ENCODE measurements around the gene OR2V1. TPM values are rescaled to one million over a fixed set of nuclear protein-coding genes. Genes with fewer than 3 reads are reported as not detected.

OR2V1 gene
- total and polyA plus RNA-seq, 4 experiments from 2014 or later = not detected

DNA sequence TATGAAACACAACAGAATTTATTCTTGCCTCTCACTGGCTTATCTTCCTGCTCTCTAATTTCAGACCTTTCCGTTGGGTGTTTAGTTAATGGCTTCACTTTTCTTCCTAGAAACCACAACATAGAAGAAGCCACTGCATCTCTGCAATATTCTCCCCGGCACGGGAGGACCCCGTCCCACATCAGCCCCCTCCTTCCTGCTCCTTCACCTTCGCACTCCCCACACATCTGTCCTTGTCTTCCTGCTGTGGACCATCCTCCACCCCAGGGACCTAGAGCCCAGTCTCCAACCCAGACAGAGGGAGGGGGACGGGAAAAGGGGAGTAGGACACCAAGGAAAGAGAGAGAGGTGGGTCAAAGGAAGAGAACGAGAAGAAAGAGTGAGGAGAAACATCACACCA, 1.4 kb downstream of the OR2V1 start:
- H3K36me3 ChIP-seq (ENCODE audit: insufficient read depth, low read length) = no peaks in the 10 kb centered on the region
- Mint-ChIP-seq H3K4me1 (peaks cover 0 to 1% (median 0%) of the 10 kb centered on the region in 4 donors), H3K36me3 (no peaks in the 10 kb centered on the region), H3K9me3 (peaks cover 0 to 2% (median 0%) of the 10 kb centered on the region in 8 donors), H3K27ac (no peak overlapping the region), H3K27me3 (peaks cover 48 to 50% of the 10 kb centered on the region in 2 donors), H3K4me3 (no peak overlapping the region)
- no peak overlapping the region for H3K4me3 ChIP-seq (ENCODE audit: low read length in 2 of 2)
- no peak for DNase-seq
- intact Hi-C loops (cut with micrococcal nuclease) = no loop called here
- CTCF ChIA-PET (ENCODE audit: partially characterized antibody) = no interaction called here
- no peaks in the 10 kb centered on the region for H3K27me3 ChIP-seq (ENCODE audit: insufficient read depth, low read length)
- H3K27ac ChIP-seq (ENCODE audit: low read depth, low read length) = no peak overlapping the region
- no peaks in the 10 kb centered on the region for H3K4me1 ChIP-seq (ENCODE audit: insufficient read depth, low read length)
- POLR2A ChIA-PET (ENCODE audit: partially characterized antibody) = no interaction called here
- H3K9me3 ChIP-seq (ENCODE audit: control insufficient read depth in 1 of 2, low read length in 2 of 2) = no peaks in the 10 kb centered on the region

- Mint-ChIP-seq H3K27ac (no peak overlapping the region), H3K9me3 (peaks cover 0 to 1% (median 0%) of the 10 kb centered on the region in 8 donors), H3K4me3 (no peak overlapping the region), H3K27me3 (peaks cover 44 to 55% of the 10 kb centered on the region in 2 donors), H3K36me3 (no peaks in the 10 kb centered on the region), H3K4me1 (no peaks in the 10 kb centered on the region)
- no peak overlapping the region for H3K27ac ChIP-seq (ENCODE audit: low read depth, low read length)
- H3K36me3 ChIP-seq (ENCODE audit: insufficient read depth, low read length) = no peaks in the 10 kb centered on the region
- POLR2A ChIA-PET (ENCODE audit: partially characterized antibody) = no interaction called here
- CTCF ChIA-PET (ENCODE audit: partially characterized antibody) = no interaction called here
- H3K27me3 ChIP-seq (ENCODE audit: insufficient read depth, low read length) = no peaks in the 10 kb centered on the region
- no peak for DNase-seq
- no peak overlapping the region for H3K4me3 ChIP-seq (ENCODE audit: low read length in 2 of 2)
- H3K4me1 ChIP-seq (ENCODE audit: insufficient read depth, low read length) = no peaks in the 10 kb centered on the region
- H3K9me3 ChIP-seq (ENCODE audit: control insufficient read depth in 1 of 2, low read length in 2 of 2) = no peaks in the 10 kb centered on the region
- intact Hi-C loops (cut with micrococcal nuclease) = no loop called here
These were observed 2.9 kb downstream of the OR2V1 start for GRCh38 chr5:181127907-181128626.

GRCh38 chr5:181127456-181127855, 3.5 kb downstream of the OR2V1 start:
- Histone ChIP-seq H3K4me3 (ENCODE audit: low read length in 2 of 2) (no peak overlapping the region), H3K36me3 (ENCODE audit: insufficient read depth, low read length) (no peaks in the 10 kb centered on the region), H3K9me3 (ENCODE audit: control insufficient read depth in 1 of 2, low read length in 2 of 2) (no peaks in the 10 kb centered on the region), H3K27ac (ENCODE audit: low read depth, low read length) (no peak overlapping the region), H3K27me3 (ENCODE audit: insufficient read depth, low read length) (no peaks in the 10 kb centered on the region), H3K4me1 (ENCODE audit: insufficient read depth, low read length) (no peaks in the 10 kb centered on the region)
- intact Hi-C loops (cut with micrococcal nuclease) = no loop called here
- Mint-ChIP-seq H3K9me3 (peaks cover 0 to 1% (median 0%) of the 10 kb centered on the region in 8 donors), H3K36me3 (no peaks in the 10 kb centered on the region), H3K4me3 (no peak overlapping the region), H3K27me3 (peaks cover 44 to 56% of the 10 kb centered on the region in 2 donors), H3K4me1 (no peaks in the 10 kb centered on the region), H3K27ac (no peak overlapping the region)
- POLR2A ChIA-PET (ENCODE audit: partially characterized antibody) = no interaction called here
- CTCF ChIA-PET (ENCODE audit: partially characterized antibody) = no interaction called here
- DNase-seq = no peak

GRCh38 chr5:181126841-181127240, 4.1 kb downstream of the OR2V1 start:
- H3K27me3 Mint-ChIP-seq = peaks cover 44 to 54% of the 10 kb centered on the region in 2 donors
- ChIA-PET POLR2A (ENCODE audit: partially characterized antibody) (no interaction called here), CTCF (ENCODE audit: partially characterized antibody) (no interaction called here)
- no peaks in the 10 kb centered on the region for H3K36me3 Mint-ChIP-seq
- intact Hi-C loops (cut with micrococcal nuclease) = no loop called here
- Histone ChIP-seq H3K36me3 (ENCODE audit: insufficient read depth, low read length) (no peaks in the 10 kb centered on the region), H3K4me3 (ENCODE audit: low read length in 2 of 2) (no peak overlapping the region), H3K27ac (ENCODE audit: low read depth, low read length) (no peak overlapping the region), H3K27me3 (ENCODE audit: insufficient read depth, low read length) (no peaks in the 10 kb centered on the region), H3K4me1 (ENCODE audit: insufficient read depth, low read length) (no peaks in the 10 kb centered on the region), H3K9me3 (ENCODE audit: control insufficient read depth in 1 of 2, low read length in 2 of 2) (no peaks in the 10 kb centered on the region)
- H3K4me3 Mint-ChIP-seq = no peak overlapping the region
- DNase-seq = no peak
- H3K4me1 Mint-ChIP-seq = no peaks in the 10 kb centered on the region
- peaks cover 0 to 1% (median 0%) of the 10 kb centered on the region in 8 donors for H3K9me3 Mint-ChIP-seq
- no peak overlapping the region for H3K27ac Mint-ChIP-seq

DNA sequence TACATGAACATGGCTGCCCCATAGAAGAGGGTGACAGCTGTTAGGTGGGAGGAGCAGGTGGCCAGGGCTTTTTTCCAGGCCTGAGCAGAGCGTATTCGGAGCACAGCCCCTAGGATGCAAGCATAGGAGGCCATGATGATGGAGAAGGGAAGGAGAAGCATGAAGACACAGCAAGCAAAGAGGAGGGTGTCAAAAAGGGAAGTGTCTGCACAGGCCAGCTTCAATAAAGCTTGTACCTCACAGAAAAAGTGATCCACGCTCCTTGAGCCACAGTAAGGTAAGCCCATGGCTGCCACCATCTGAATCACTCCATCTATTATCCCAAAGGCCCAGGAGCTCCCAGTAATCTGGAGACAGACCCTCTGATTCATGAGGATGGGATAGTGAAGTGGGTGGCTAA, 6.4 kb downstream of the OR2V1 start:
- ChIA-PET POLR2A (ENCODE audit: partially characterized antibody) (no interaction called here), CTCF (ENCODE audit: partially characterized antibody) (no interaction called here)
- H3K9me3 ChIP-seq (ENCODE audit: control insufficient read depth in 1 of 2, low read length in 2 of 2) = no peaks in the 10 kb centered on the region
- no peak overlapping the region for H3K27ac Mint-ChIP-seq
- H3K4me1 ChIP-seq (ENCODE audit: insufficient read depth, low read length) = no peaks in the 10 kb centered on the region
- H3K4me3 Mint-ChIP-seq = no peak overlapping the region
- H3K4me1 Mint-ChIP-seq = no peaks in the 10 kb centered on the region
- peaks cover 45 to 55% of the 10 kb centered on the region in 2 donors for H3K27me3 Mint-ChIP-seq
- H3K4me3 ChIP-seq (ENCODE audit: low read length in 2 of 2) = no peak overlapping the region
- no peak overlapping the region for H3K27ac ChIP-seq (ENCODE audit: low read depth, low read length)
- no peaks in the 10 kb centered on the region for H3K36me3 ChIP-seq (ENCODE audit: insufficient read depth, low read length)
- intact Hi-C loops (cut with micrococcal nuclease) = no loop called here
- no peaks in the 10 kb centered on the region for H3K36me3 Mint-ChIP-seq
- DNase-seq = no peak
- H3K9me3 Mint-ChIP-seq = peaks cover 0 to 1% (median 0%) of the 10 kb centered on the region in 8 donors
- no peaks in the 10 kb centered on the region for H3K27me3 ChIP-seq (ENCODE audit: insufficient read depth, low read length)

DNA sequence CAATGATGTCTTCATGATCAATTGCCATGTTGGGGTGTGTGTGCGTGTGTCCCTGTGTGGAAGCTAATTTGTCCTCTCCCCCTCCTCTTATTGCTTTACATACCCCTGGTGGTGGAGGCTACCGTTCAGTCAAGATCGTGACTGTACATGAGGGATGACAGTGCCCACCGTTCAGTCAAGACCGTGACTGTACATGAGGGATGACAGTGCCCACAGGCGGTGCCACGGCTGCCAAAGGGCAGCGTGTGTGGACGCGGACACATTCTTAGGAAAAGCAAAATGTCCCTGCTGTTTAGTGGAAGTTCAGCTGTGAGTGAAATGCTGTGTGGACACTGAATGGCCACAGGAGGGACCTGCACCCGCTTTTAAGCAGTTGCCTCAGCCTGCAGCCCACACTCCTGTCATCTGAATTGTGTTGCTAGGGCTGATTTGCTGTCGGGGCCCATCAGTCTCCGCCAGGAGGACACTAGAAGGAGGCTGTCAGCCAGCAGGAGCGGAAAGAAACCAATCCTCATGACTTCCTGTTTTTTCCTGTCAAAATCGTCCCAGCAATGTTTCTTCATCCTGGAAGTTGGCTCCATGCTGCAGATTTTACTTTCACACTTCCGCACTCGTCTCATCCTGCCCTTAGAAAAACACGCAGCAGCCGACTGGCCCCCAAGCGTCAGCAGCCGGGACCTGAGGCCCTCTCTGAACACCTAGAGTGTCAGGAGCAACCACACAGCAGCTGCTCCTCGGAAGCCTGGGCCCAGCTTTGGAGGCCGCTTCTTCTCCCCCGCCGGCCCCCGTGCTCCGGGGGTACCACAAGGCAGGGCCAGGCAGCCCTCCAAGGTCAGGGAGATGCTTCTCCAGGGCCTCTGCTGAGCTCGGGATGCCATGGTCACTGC, 9.1 kb downstream of the OR2V1 start:
- intact Hi-C loops (cut with micrococcal nuclease) = no loop called here
- Histone ChIP-seq H3K27ac (ENCODE audit: low read depth, low read length) (no peak overlapping the region), H3K4me3 (ENCODE audit: low read length in 2 of 2) (no peak overlapping the region), H3K4me1 (ENCODE audit: insufficient read depth, low read length) (no peaks in the 10 kb centered on the region), H3K27me3 (ENCODE audit: insufficient read depth, low read length) (no peaks in the 10 kb centered on the region), H3K9me3 (ENCODE audit: control insufficient read depth in 1 of 2, low read length in 2 of 2) (no peaks in the 10 kb centered on the region), H3K36me3 (ENCODE audit: insufficient read depth, low read length) (no peaks in the 10 kb centered on the region)
- no peak for DNase-seq
- POLR2A ChIA-PET (ENCODE audit: partially characterized antibody) = no interaction called here
- Mint-ChIP-seq H3K9me3 (peaks cover 0 to 1% (median 0%) of the 10 kb centered on the region in 8 donors), H3K4me3 (no peak overlapping the region), H3K27ac (no peak overlapping the region), H3K27me3 (peaks cover 49 to 51% of the 10 kb centered on the region in 2 donors), H3K4me1 (no peaks in the 10 kb centered on the region), H3K36me3 (no peaks in the 10 kb centered on the region)
- CTCF ChIA-PET (ENCODE audit: partially characterized antibody) = no interaction called here

DNA sequence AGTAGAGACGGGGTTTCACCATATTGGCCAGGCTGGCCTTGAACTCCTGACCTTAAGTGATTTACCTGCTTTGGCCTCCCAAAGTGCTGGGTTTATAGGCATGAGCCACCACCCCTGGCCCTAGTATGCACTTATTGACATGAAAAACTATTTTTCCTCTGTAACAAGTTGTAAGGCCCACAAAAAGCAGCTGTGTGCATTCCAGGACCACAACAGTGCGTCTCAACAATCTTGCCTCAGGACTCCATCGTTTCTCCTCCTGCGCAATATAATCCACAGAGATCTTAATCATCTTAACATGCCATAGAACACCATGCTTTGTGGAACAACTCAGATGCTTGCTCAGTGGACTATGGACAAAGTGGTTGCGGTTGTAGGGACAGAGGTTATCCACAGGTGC, 10.2 kb downstream of the OR2V1 start:
- Histone ChIP-seq H3K27ac (ENCODE audit: low read depth, low read length) (no peak overlapping the region), H3K27me3 (ENCODE audit: insufficient read depth, low read length) (peaks cover 5% of the 10 kb centered on the region), H3K36me3 (ENCODE audit: insufficient read depth, low read length) (no peaks in the 10 kb centered on the region), H3K4me1 (ENCODE audit: insufficient read depth, low read length) (no peaks in the 10 kb centered on the region), H3K4me3 (ENCODE audit: low read length in 2 of 2) (no peak overlapping the region), H3K9me3 (ENCODE audit: control insufficient read depth in 1 of 2, low read length in 2 of 2) (no peaks in the 10 kb centered on the region)
- CTCF ChIA-PET (ENCODE audit: partially characterized antibody) = no interaction called here
- peaks cover 53 to 58% of the 10 kb centered on the region in 2 donors for H3K27me3 Mint-ChIP-seq
- H3K4me3 Mint-ChIP-seq = no peak overlapping the region
- H3K36me3 Mint-ChIP-seq = no peaks in the 10 kb centered on the region
- no peaks in the 10 kb centered on the region for H3K4me1 Mint-ChIP-seq
- POLR2A ChIA-PET (ENCODE audit: partially characterized antibody) = no interaction called here
- DNase-seq = no peak
- peaks cover 0 to 1% (median 0%) of the 10 kb centered on the region in 8 donors for H3K9me3 Mint-ChIP-seq
- intact Hi-C loops (cut with micrococcal nuclease) = no loop called here
- H3K27ac Mint-ChIP-seq = no peak overlapping the region
